ENCODE measurements around the gene RDH12. TPM values are rescaled to one million over a fixed set of nuclear protein-coding genes. Genes with fewer than 3 reads are reported as not detected.

Gene RDH12
- total and polyA plus RNA-seq, 9 of the 15 experiments (the other 6 are each of a cell fraction or from before 2014, with no cell fraction given), result 0.03 to 0.29 (median 0.07) TPM; not detected in 2

GRCh38 chr14:67725171-67725570 lies 23.5 kb downstream of the RDH12 start:
- H3K27ac ChIP-seq (ENCODE audit: extremely low read depth, low read depth, low read length), result no peak overlapping the region
- DNase-seq (ENCODE audit: extremely low read depth in 1 of 4, low spot score in 3 of 4) (no peak), ATAC-seq (no peak), FAIRE-seq (no peak)
- no peaks in the 10 kb centered on the region; a peak in 1 of 5 replicates for H3K27me3 ChIP-seq (ENCODE audit: control insufficient read depth in 2 of 2, insufficient read depth in 2 of 2, low read length in 2 of 2)
- no peak overlapping the region for H2AFZ ChIP-seq (ENCODE audit: low read depth, low read length)
- WGBS (ENCODE audit: insufficient coverage, low coverage, missing lambda C conversion rate), result 5% methylated on average over 2 of the region's 5 CpGs
- no peaks in the 10 kb centered on the region for H3K9me1 ChIP-seq (ENCODE audit: control insufficient read depth, insufficient read depth, low read length)
- no TSS peak for BruUV-seq (replicated peaks)
- CTCF ChIA-PET (ENCODE audit: low intra/inter-chr PET ratio), result no interaction called here
- no peaks in the 10 kb centered on the region for H4K20me1 ChIP-seq (replicated peaks; ENCODE audit: control insufficient read depth, insufficient read depth, low read length)
- POLR2A ChIA-PET, result no interaction called here
- H3K4me3 ChIP-seq, result no peak overlapping the region
- no peaks in the 10 kb centered on the region for H3K9me3 ChIP-seq (replicated peaks; ENCODE audit: control insufficient read depth, insufficient read depth, low read depth, low read length)
- peaks cover 3 to 5% of the 10 kb centered on the region in 2 experiments; a peak in 4 of 5 replicates for H3K4me1 ChIP-seq (replicated peaks in 1 of 2; ENCODE audit: control insufficient read depth in 2 of 2, insufficient read depth in 2 of 2, low read length in 2 of 2)
- in situ Hi-C loops (cut with MboI), result no loop called here
- H3K9ac ChIP-seq (ENCODE audit: insufficient read depth in 1 of 2, low read depth in 2 of 2, low read length in 2 of 2), result no peak overlapping the region
- H3K4me2 ChIP-seq (ENCODE audit: insufficient read depth, low read length), result no peak overlapping the region
- no peak for TF ChIP-seq HEY1 (CRISPR knock-in tag; IDR thresholded peaks at IDR 0.05; ENCODE audit: borderline replicate concordance)
- TF ChIP-seq SRSF7 (optimal IDR thresholded peaks at IDR 0.05; ENCODE audit: low read depth, low read length), result no peak
- intact Hi-C loops (cut with micrococcal nuclease), result no loop called here
- no peaks in the 10 kb centered on the region for H3K36me3 ChIP-seq (ENCODE audit: control insufficient read depth, insufficient read depth, low read length)
- no peaks in the 10 kb centered on the region for H3K79me2 ChIP-seq (ENCODE audit: control insufficient read depth, insufficient read depth, low read length)

DNA sequence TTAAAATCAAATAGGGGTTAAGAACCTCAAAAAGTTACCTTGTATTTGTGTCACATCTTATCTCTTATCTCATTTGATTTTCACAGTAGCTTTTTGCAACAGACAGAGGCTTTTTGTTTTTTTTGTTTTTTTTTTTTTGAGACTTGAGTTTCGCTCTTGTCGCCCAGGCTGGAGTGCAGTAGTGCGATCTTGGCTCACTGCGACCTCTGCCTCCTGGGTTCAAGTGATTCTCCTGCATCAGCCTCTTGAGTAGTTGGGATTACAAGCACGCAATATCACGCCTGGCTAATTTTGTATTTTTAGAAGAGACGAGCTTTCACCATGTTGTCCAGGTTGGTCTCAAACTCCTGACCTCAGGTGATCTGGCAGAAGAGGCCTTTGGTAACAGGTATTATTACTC lies 25.7 kb downstream of the RDH12 start:
- 56% methylated on average over 3 of the region's 7 CpGs for WGBS (ENCODE audit: insufficient coverage, low coverage, missing lambda C conversion rate)
- TF ChIP-seq MXI1 (IDR thresholded peaks at IDR 0.05; ENCODE audit: low read depth, low read length) (no peak), CLOCK (CRISPR knock-in tag; IDR thresholded peaks at IDR 0.05; ENCODE audit: borderline replicate concordance) (no peak), ZNF589 (CRISPR knock-in tag; IDR thresholded peaks at IDR 0.05; ENCODE audit: low read depth) (no peak), ZNF134 (CRISPR knock-in tag; conservative IDR thresholded peaks at IDR 0.05) (no peak), MYC (IDR thresholded peaks at IDR 0.05; ENCODE audit: low read depth, low read length) (no peak), MYC (CRISPR knock-in tag; IDR thresholded peaks at IDR 0.05; ENCODE audit: borderline replicate concordance, low read depth) (no peak), EGR1 (conservative IDR thresholded peaks at IDR 0.05) (no peak)
- TF ChIP-seq, protein P1, sequence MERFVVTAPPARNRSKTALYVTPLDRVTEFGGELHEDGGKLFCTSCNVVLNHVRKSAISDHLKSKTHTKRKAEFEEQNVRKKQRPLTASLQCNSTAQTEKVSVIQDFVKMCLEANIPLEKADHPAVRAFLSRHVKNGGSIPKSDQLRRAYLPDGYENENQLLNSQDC (CRISPR knock-in tag; IDR thresholded peaks at IDR 0.05), result no peak
- TF ChIP-seq, protein P2, sequence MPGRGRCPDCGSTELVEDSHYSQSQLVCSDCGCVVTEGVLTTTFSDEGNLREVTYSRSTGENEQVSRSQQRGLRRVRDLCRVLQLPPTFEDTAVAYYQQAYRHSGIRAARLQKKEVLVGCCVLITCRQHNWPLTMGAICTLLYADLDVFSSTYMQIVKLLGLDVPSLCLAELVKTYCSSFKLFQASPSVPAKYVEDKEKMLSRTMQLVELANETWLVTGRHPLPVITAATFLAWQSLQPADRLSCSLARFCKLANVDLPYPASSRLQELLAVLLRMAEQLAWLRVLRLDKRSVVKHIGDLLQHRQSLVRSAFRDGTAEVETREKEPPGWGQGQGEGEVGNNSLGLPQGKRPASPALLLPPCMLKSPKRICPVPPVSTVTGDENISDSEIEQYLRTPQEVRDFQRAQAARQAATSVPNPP (IDR thresholded peaks at IDR 0.05; ENCODE audit: borderline replicate concordance, insufficient read depth, insufficient read length), result no peak
- ChIA-PET POLR2A (interaction anchor here (0.7 to 1.4 kb wide), 2 partner anchors 11 to 279 kb away, joined by 3 to 4 read pairs; no protein-coding TSS in a partner anchor), CTCF (ENCODE audit: low intra/inter-chr PET ratio) (no interaction called here)
- FAIRE-seq, result no peak
- in situ Hi-C loops (cut with MboI) (no loop called here), intact Hi-C loops (cut with micrococcal nuclease) (no loop called here)
- no peaks in the 10 kb centered on the region for H4K20me1 ChIP-seq (replicated peaks; ENCODE audit: control insufficient read depth, insufficient read depth, low read length)
- no TSS peak for BruUV-seq (replicated peaks)
- no peaks in the 10 kb centered on the region for H3K9me3 ChIP-seq (replicated peaks; ENCODE audit: control insufficient read depth, insufficient read depth, low read depth, low read length)
- DNase-seq (ENCODE audit: extremely low read depth in 1 of 4, low spot score in 3 of 4), result no peak
- no peak overlapping the region for H3K4me3 ChIP-seq
- no peak overlapping the region for H3K4me2 ChIP-seq (ENCODE audit: insufficient read depth, low read length)
- H3K4me1 ChIP-seq (replicated peaks in 1 of 2; ENCODE audit: control insufficient read depth in 2 of 2, insufficient read depth in 2 of 2, low read length in 2 of 2), result peaks cover 0 to 5% of the 10 kb centered on the region in 2 experiments; a peak in 4 of 5 replicates
- H3K9ac ChIP-seq (ENCODE audit: insufficient read depth in 1 of 2, low read depth in 2 of 2, low read length in 2 of 2), result no peak overlapping the region
- ATAC-seq, result no peak
- H3K27me3 ChIP-seq (ENCODE audit: control insufficient read depth in 2 of 2, insufficient read depth in 2 of 2, low read length in 2 of 2), result no peaks in the 10 kb centered on the region; a peak in 1 of 5 replicates
- no peak overlapping the region for H3K27ac ChIP-seq (ENCODE audit: extremely low read depth, low read depth, low read length)
- no peak overlapping the region for H2AFZ ChIP-seq (ENCODE audit: low read depth, low read length)
- no peaks in the 10 kb centered on the region for H3K9me1 ChIP-seq (ENCODE audit: control insufficient read depth, insufficient read depth, low read length)
- H3K36me3 ChIP-seq (ENCODE audit: control insufficient read depth, insufficient read depth, low read length), result no peaks in the 10 kb centered on the region
- H3K79me2 ChIP-seq (ENCODE audit: control insufficient read depth, insufficient read depth, low read length), result no peaks in the 10 kb centered on the region

All from K562 (cell line).